Measurements from ENCODE around the gene RAPGEF1. TPM values are rescaled to one million over a fixed set of nuclear protein-coding genes. Genes with fewer than 3 reads are reported as not detected.

The RAPGEF1 gene
- total and polyA plus RNA-seq, 2 donors (not counting 3 experiments of a cell fraction or from before 2014, with no cell fraction given): 50.0 to 124 TPM

- ChIA-PET POLR2A (no interaction called here), CTCF (interaction anchor here (1.0 to 2.7 kb wide), 10 partner anchors 10 to 80 kb away, joined by 3 to 15 read pairs (median 4); no protein-coding TSS in a partner anchor)
- peaks cover 71% of the 10 kb centered on the region for H3K4me1 ChIP-seq (ENCODE audit: control insufficient read depth, extremely low read depth, insufficient read depth, low read length)
- peak; percentile 83 for FAIRE-seq
- no peaks in the 10 kb centered on the region for H3K36me3 ChIP-seq (ENCODE audit: control insufficient read depth in 2 of 2, extremely low read depth in 1 of 2, insufficient read depth in 2 of 2, low read length in 2 of 2)
- no peaks in the 10 kb centered on the region for H3K27me3 ChIP-seq (ENCODE audit: control insufficient read depth in 2 of 2, insufficient read depth in 2 of 2, low read length in 2 of 2)
- H2AFZ ChIP-seq (ENCODE audit: low read depth, low read length): no peak overlapping the region
- no peaks in the 10 kb centered on the region for H3K9me1 ChIP-seq (replicated peaks; ENCODE audit: control insufficient read depth, extremely low read depth, insufficient read depth, low read length)
- H3K79me2 ChIP-seq (ENCODE audit: control insufficient read depth, insufficient read depth, low read length): peaks cover 70% of the 10 kb centered on the region
- H3K27ac ChIP-seq (ENCODE audit: insufficient read depth, low read depth, low read length): peak overlapping the region; percentile 95
- no peaks in the 10 kb centered on the region for H3K9me3 ChIP-seq (replicated peaks; ENCODE audit: control insufficient read depth, insufficient read depth, low read length)
- TSS peak; percentile 98 for BruUV-seq (replicated peaks)
- peak; percentile 91 for DNase-seq (ENCODE audit: low read depth, low spot score)
- TF ChIP-seq MYC (IDR thresholded peaks at IDR 0.05; ENCODE audit: low read depth, low read length) (no peak), JUN (IDR thresholded peaks at IDR 0.05; ENCODE audit: borderline replicate concordance, insufficient read depth, insufficient read length, low read depth) (peak; percentile 88), MAX (IDR thresholded peaks at IDR 0.05; ENCODE audit: insufficient read depth, insufficient read length) (no peak), FOS (IDR thresholded peaks at IDR 0.05; ENCODE audit: borderline replicate concordance, insufficient read depth, low read length) (peak; percentile 95), POLR2A (IDR thresholded peaks at IDR 0.05; ENCODE audit: low read depth, low read length) (peak; percentile 79), CTCF (IDR thresholded peaks at IDR 0.05; ENCODE audit: extremely low read depth in 1 of 2, insufficient read depth in 1 of 2, low read depth in 1 of 2, low read length in 2 of 2) (no peak), POLR2AphosphoS5 (IDR thresholded peaks at IDR 0.05; ENCODE audit: insufficient read depth, low read depth, low read length) (peak; percentile 74), EZH2 (IDR thresholded peaks at IDR 0.05; ENCODE audit: borderline replicate concordance, low read depth, low read length, severe bottlenecking) (no peak), GATA2 (IDR thresholded peaks at IDR 0.05; ENCODE audit: insufficient read depth, insufficient read length, low read depth, low read length) (peak; percentile 18)
- no peaks in the 10 kb centered on the region for H4K20me1 ChIP-seq (replicated peaks; ENCODE audit: control insufficient read depth, extremely low read depth, insufficient read depth, low read length)
- H3K4me2 ChIP-seq (ENCODE audit: insufficient read depth, low read length): peak overlapping the region; percentile 68
- intact Hi-C loops (cut with micrococcal nuclease): loop anchor here (1.0 kb wide), 1 partner anchor 75 kb away; no protein-coding TSS in a partner anchor
- H3K9ac ChIP-seq (replicated peaks; ENCODE audit: extremely low read depth, insufficient read depth, low read length): peak overlapping the region; percentile 71
- H3K4me3 ChIP-seq (replicated peaks in 1 of 3; ENCODE audit: insufficient read depth in 1 of 3, low read depth in 1 of 3, low read length in 3 of 3): peak overlapping the region in 1 of 3 experiments; percentile 5
- dilution Hi-C loops (cut with MboI; ENCODE audit: extremely low pct_ligation_motif_present, low sequenced_read_pairs): no loop called here
Observed at GRCh38 chr9:131658377-131659129, 81.3 kb downstream of the RAPGEF1 start.
